ENCODE data around the gene TMEM259. TPM values are rescaled to one million over a fixed set of nuclear protein-coding genes. Genes with fewer than 3 reads are reported as not detected.

TMEM259 gene
- total and polyA plus RNA-seq, 2 experiments from 2014 or later = 82.8 to 196 TPM

- Histone ChIP-seq H3F3A (replicated peaks; ENCODE audit: low read depth) (peaks cover 11% of the 10 kb centered on the region; the same call in 1 of the 2 replicates), H3K4me1 (ENCODE audit: insufficient read depth) (peaks cover 3% of the 10 kb centered on the region; the same call in 1 of the 2 replicates), H2AFZ (no peak overlapping the region), H3K4me2 (no peak overlapping the region), H3K36me3 (ENCODE audit: insufficient read depth) (peaks cover 29% of the 10 kb centered on the region), H3K27me3 (ENCODE audit: insufficient read depth) (no peaks in the 10 kb centered on the region), H4K20me1 (replicated peaks; ENCODE audit: insufficient read depth) (no peaks in the 10 kb centered on the region), H3K27ac (ENCODE audit: low read depth) (no peak overlapping the region), H3K4me3 (no peak overlapping the region), H3K9me2 (ENCODE audit: insufficient read depth) (no peaks in the 10 kb centered on the region), H3K79me2 (replicated peaks; ENCODE audit: insufficient read depth) (no peaks in the 10 kb centered on the region)
- no peak for TF ChIP-seq EZH2phosphoT487 (IDR thresholded peaks at IDR 0.05; ENCODE audit: unreplicated experiment)
- peak; percentile 79 to 94 for TF ChIP-seq CTCF (conservative IDR thresholded peaks at IDR 0.05; ENCODE audit: low read depth in 2 of 2)
- Mint-ChIP-seq H3K27ac (no peak overlapping the region), H3K4me3 (no peak overlapping the region), H3K4me1 (0 out of 3 replicates have a peak, but pooled peaks cover 4% of the 10 kb centered on the region), H3K36me3 (ENCODE audit: low read depth) (peaks cover 67% of the 10 kb centered on the region), H3K27me3 (ENCODE audit: insufficient read depth, low read depth, poor library complexity) (peaks cover 9% of the 10 kb centered on the region), H3K9me3 (peaks cover 26% of the 10 kb centered on the region)
- ATAC-seq = peak; percentile 68
- DNase-seq (ENCODE audit: low spot score) = peak; percentile 66
Observed at GRCh38 chr19:970695-971094, 50.2 kb downstream of the TMEM259 start.

DNA sequence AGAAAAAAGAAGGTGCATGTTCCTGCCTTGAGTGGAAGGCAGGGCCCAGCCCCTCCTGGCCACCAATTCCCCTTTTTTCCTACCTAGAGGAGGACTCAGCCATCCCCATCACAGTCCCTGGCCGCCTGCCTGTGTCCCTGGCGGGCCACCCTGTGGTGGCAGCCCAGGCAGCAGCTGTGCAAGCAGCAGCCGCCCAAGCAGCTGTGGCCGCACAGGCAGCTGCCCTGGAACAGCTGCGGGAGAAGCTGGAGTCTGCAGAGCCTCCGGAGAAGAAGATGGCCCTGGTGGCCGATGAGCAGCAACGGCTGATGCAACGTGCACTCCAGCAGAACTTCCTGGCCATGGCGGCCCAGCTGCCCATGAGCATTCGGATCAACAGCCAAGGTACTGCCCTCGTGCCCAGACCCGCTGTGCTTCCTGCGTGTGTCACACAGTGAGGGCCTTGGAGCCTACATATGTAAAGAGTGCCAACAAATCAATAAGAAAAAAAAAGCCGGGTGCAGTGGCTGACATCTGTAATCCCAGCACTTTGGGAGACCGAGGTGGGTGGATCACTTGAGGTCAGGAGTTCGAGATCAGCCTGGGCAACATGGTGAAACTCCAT lies 54.3 kb downstream of the TMEM259 start:
- Histone ChIP-seq H2AFZ (no peak overlapping the region), H3K9me2 (ENCODE audit: insufficient read depth) (no peaks in the 10 kb centered on the region), H3K27me3 (ENCODE audit: insufficient read depth) (no peaks in the 10 kb centered on the region), H3F3A (replicated peaks; ENCODE audit: low read depth) (peaks cover 11% of the 10 kb centered on the region; the same call in 1 of the 2 replicates), H3K79me2 (replicated peaks; ENCODE audit: insufficient read depth) (no peaks in the 10 kb centered on the region), H3K4me2 (no peak overlapping the region), H3K4me1 (ENCODE audit: insufficient read depth) (no peaks in the 10 kb centered on the region), H3K27ac (ENCODE audit: low read depth) (no peak overlapping the region), H3K36me3 (ENCODE audit: insufficient read depth) (peaks cover 36% of the 10 kb centered on the region), H3K4me3 (no peak overlapping the region), H4K20me1 (replicated peaks; ENCODE audit: insufficient read depth) (no peaks in the 10 kb centered on the region)
- Mint-ChIP-seq H3K9me3 (peaks cover 28% of the 10 kb centered on the region), H3K27ac (no peak overlapping the region), H3K4me1 (peaks cover 3% of the 10 kb centered on the region; the same call in 2 of the 3 replicates), H3K36me3 (ENCODE audit: low read depth) (peaks cover 85% of the 10 kb centered on the region), H3K27me3 (ENCODE audit: insufficient read depth, low read depth, poor library complexity) (peaks cover 12% of the 10 kb centered on the region), H3K4me3 (no peak overlapping the region)
- no peak for ATAC-seq
- DNase-seq (ENCODE audit: low spot score) = no peak
- TF ChIP-seq CREB1 (CRISPR knock-in tag; IDR thresholded peaks at IDR 0.05; ENCODE audit: low read depth) (no peak), JUNB (IDR thresholded peaks at IDR 0.05; ENCODE audit: unreplicated experiment) (no peak), ZNF114 (CRISPR knock-in tag; IDR thresholded peaks at IDR 0.05) (no peak), ZNF462 (CRISPR knock-in tag; IDR thresholded peaks at IDR 0.05) (no peak), NANOG (IDR thresholded peaks at IDR 0.05; ENCODE audit: borderline replicate concordance) (no peak), POLR2AphosphoS5 (IDR thresholded peaks at IDR 0.05; ENCODE audit: low read depth) (no peak), EZH2phosphoT487 (IDR thresholded peaks at IDR 0.05; ENCODE audit: unreplicated experiment) (no peak)
- TF ChIP-seq, protein P1, sequence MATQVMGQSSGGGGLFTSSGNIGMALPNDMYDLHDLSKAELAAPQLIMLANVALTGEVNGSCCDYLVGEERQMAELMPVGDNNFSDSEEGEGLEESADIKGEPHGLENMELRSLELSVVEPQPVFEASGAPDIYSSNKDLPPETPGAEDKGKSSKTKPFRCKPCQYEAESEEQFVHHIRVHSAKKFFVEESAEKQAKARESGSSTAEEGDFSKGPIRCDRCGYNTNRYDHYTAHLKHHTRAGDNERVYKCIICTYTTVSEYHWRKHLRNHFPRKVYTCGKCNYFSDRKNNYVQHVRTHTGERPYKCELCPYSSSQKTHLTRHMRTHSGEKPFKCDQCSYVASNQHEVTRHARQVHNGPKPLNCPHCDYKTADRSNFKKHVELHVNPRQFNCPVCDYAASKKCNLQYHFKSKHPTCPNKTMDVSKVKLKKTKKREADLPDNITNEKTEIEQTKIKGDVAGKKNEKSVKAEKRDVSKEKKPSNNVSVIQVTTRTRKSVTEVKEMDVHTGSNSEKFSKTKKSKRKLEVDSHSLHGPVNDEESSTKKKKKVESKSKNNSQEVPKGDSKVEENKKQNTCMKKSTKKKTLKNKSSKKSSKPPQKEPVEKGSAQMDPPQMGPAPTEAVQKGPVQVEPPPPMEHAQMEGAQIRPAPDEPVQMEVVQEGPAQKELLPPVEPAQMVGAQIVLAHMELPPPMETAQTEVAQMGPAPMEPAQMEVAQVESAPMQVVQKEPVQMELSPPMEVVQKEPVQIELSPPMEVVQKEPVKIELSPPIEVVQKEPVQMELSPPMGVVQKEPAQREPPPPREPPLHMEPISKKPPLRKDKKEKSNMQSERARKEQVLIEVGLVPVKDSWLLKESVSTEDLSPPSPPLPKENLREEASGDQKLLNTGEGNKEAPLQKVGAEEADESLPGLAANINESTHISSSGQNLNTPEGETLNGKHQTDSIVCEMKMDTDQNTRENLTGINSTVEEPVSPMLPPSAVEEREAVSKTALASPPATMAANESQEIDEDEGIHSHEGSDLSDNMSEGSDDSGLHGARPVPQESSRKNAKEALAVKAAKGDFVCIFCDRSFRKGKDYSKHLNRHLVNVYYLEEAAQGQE (IDR thresholded peaks at IDR 0.05; ENCODE audit: unreplicated experiment) = no peak

Measured in GM23338 (cell line).